ENCODE results near the gene TMEM53. TPM values are rescaled to one million over a fixed set of nuclear protein-coding genes. Genes with fewer than 3 reads are reported as not detected.

Gene TMEM53
- total and polyA plus RNA-seq, 9 donors, result 4.1 to 17.9 (median 11.4) TPM

- WGBS, 3 donors, result 76 to 78% (median 78%) methylated on average over 12 of the region's 12 CpGs
- H3K4me3 ChIP-seq, result no peak overlapping the region
- DNase-seq, result no peak
- H3K27me3 ChIP-seq, result no peaks in the 10 kb centered on the region
- no peaks in the 10 kb centered on the region for H3K4me1 ChIP-seq (ENCODE audit: insufficient read depth)
- intact Hi-C loops (cut with DNase I), result loop anchor here in 1 of 4 donors (5.0 kb wide), 1 partner anchor 46 kb away; no protein-coding TSS in a partner anchor
- H3K36me3 ChIP-seq, result no peaks in the 10 kb centered on the region
- TF ChIP-seq POLR2A (IDR thresholded peaks at IDR 0.05), result no peak
- no peak for TF ChIP-seq EP300 (IDR thresholded peaks at IDR 0.05)
- no peak for TF ChIP-seq CTCF (IDR thresholded peaks at IDR 0.05)
- H3K27ac ChIP-seq, result no peak overlapping the region
- H3K9me3 ChIP-seq, result no peaks in the 10 kb centered on the region
Observed at GRCh38 chr1:44605914-44606615, 68.2 kb downstream of the TMEM53 start.

- H3K27me3 ChIP-seq, result no peaks in the 10 kb centered on the region
- no peak overlapping the region for H3K27ac ChIP-seq
- intact Hi-C loops (cut with DNase I), result no loop called here
- H3K36me3 ChIP-seq, result no peaks in the 10 kb centered on the region
- DNase-seq, result no peak
- TF ChIP-seq CTCF (IDR thresholded peaks at IDR 0.05), result no peak
- TF ChIP-seq EP300 (IDR thresholded peaks at IDR 0.05), result no peak
- TF ChIP-seq POLR2A (IDR thresholded peaks at IDR 0.05), result no peak
- 69 to 70% (median 69%) methylated on average over 3 of the region's 3 CpGs for WGBS, 3 donors
- no peak overlapping the region for H3K4me3 ChIP-seq
- no peaks in the 10 kb centered on the region for H3K4me1 ChIP-seq (ENCODE audit: insufficient read depth)
- no peaks in the 10 kb centered on the region for H3K9me3 ChIP-seq
Observed at GRCh38 chr1:44604157-44604955, 69.9 kb downstream of the TMEM53 start.

DNA sequence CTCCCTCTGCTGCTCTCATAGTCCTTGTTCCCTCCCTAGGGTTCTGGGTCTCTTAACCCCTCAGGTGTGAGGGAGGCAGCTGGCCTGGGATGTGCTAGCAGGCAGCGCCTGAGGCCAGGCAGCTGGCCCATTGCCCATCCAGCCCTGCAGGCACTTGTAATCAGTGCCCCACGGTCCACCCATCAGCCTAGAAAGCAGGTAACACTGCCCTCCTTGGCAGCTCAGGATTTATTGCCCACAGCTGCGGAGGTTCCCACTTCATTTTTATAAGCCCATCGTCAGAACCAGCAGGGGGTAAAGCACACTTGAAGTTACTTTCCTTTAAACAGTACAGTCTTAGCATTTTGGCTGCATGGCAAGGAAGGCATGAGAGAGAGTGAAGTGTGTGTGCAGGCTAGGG lies 70.6 kb downstream of the TMEM53 start:
- no peak for TF ChIP-seq EP300 (IDR thresholded peaks at IDR 0.05)
- intact Hi-C loops (cut with DNase I), result no loop called here
- 45 to 57% (median 49%) methylated on average over 4 of the region's 4 CpGs for WGBS, 3 donors
- H3K4me3 ChIP-seq, result no peak overlapping the region
- H3K27ac ChIP-seq, result no peak overlapping the region
- no peaks in the 10 kb centered on the region for H3K4me1 ChIP-seq (ENCODE audit: insufficient read depth)
- no peak for DNase-seq
- H3K36me3 ChIP-seq, result no peaks in the 10 kb centered on the region
- H3K27me3 ChIP-seq, result no peaks in the 10 kb centered on the region
- no peaks in the 10 kb centered on the region for H3K9me3 ChIP-seq

Small RNA genes within 50 kb of the gene (small RNA-seq; reads per million reads assigned to genes)
- gene RNU5F-1, result not detected

Other genes with a start within 250 kb of the TMEM53 start
- gene ARMH1, start 233 bp upstream of the TMEM53 start, total RNA-seq, result 10 to 100 TPM in 1 of 7 donors, 1 to 10 TPM in 6; 3.1 to 13.8 (median 5.7) TPM
- gene ARMH1, start 233 bp upstream of the TMEM53 start, polyA plus RNA-seq, result 1 to 10 TPM; 3.3 to 9.6 TPM
- gene RNU5D-1, start 56.7 kb upstream of the TMEM53 start, total RNA-seq, result not detected
- gene RNU5D-1, start 56.7 kb upstream of the TMEM53 start, polyA plus RNA-seq, result not detected
- gene KIF2C, start 65.4 kb upstream of the TMEM53 start, total RNA-seq, result 1 to 10 TPM in 2 of 7 donors, under 1 TPM in 5; 0.23 to 1.4 (median 0.53) TPM
- 1 to 10 TPM in 1 of 2 donors, under 1 TPM in 1; 0.96 to 1.5 TPM for gene KIF2C, start 65.4 kb upstream of the TMEM53 start, polyA plus RNA-seq
- over 10,000 TPM in 1 of 7 donors, 1,000 to 10,000 TPM in 6; 5,023 to 10,301 (median 5,328) TPM for gene RPS8, start 101.1 kb upstream of the TMEM53 start, total RNA-seq
- gene RPS8, start 101.1 kb upstream of the TMEM53 start, polyA plus RNA-seq, result 1,000 to 10,000 TPM; 3,305 to 7,199 TPM
- 1 to 10 TPM in 3 of 7 donors, under 1 TPM in 4; 0.50 to 1.7 (median 0.67) TPM for gene BEST4, start 113.7 kb upstream of the TMEM53 start, total RNA-seq
- gene BEST4, start 113.7 kb upstream of the TMEM53 start, polyA plus RNA-seq, result under 1 TPM; 0.25 to 0.29 TPM
- 10 to 100 TPM; 12.3 to 68.6 (median 25.2) TPM for gene PLK3, start 125.9 kb upstream of the TMEM53 start, total RNA-seq
- 1 to 10 TPM; 4.2 to 9.7 TPM for gene PLK3, start 125.9 kb upstream of the TMEM53 start, polyA plus RNA-seq
- gene DYNLT4, start 132.9 kb upstream of the TMEM53 start, total RNA-seq, result 10 to 100 TPM in 1 of 7 donors, 1 to 10 TPM in 2, under 1 TPM in 4; 0.35 to 23.7 (median 0.84) TPM
- gene DYNLT4, start 132.9 kb upstream of the TMEM53 start, polyA plus RNA-seq, result under 1 TPM in 1 of 2 donors, not detected in 1; 0.22 TPM
- 10 to 100 TPM in 5 of 7 donors, 1 to 10 TPM in 2; 7.7 to 24.3 (median 19.4) TPM for gene BTBD19, start 134.0 kb upstream of the TMEM53 start, total RNA-seq
- gene BTBD19, start 134.0 kb upstream of the TMEM53 start, polyA plus RNA-seq, result 1 to 10 TPM; 7.1 to 8.5 TPM
- gene PTCH2, start 168.8 kb upstream of the TMEM53 start, total RNA-seq, result 10 to 100 TPM in 5 of 7 donors, 1 to 10 TPM in 2; 1.8 to 21.2 (median 10.7) TPM
- 10 to 100 TPM in 1 of 2 donors, 1 to 10 TPM in 1; 2.4 to 14.0 TPM for gene PTCH2, start 168.8 kb upstream of the TMEM53 start, polyA plus RNA-seq

Data from ovary (tissue), 9 donors.